ENCODE measurements around the gene RNFT2.

- TF ChIP-seq POLR2A (IDR thresholded peaks at IDR 0.05; ENCODE audit: borderline replicate concordance, extremely low read depth, insufficient read depth, insufficient read length) = no peak
- TF ChIP-seq, protein P1, sequence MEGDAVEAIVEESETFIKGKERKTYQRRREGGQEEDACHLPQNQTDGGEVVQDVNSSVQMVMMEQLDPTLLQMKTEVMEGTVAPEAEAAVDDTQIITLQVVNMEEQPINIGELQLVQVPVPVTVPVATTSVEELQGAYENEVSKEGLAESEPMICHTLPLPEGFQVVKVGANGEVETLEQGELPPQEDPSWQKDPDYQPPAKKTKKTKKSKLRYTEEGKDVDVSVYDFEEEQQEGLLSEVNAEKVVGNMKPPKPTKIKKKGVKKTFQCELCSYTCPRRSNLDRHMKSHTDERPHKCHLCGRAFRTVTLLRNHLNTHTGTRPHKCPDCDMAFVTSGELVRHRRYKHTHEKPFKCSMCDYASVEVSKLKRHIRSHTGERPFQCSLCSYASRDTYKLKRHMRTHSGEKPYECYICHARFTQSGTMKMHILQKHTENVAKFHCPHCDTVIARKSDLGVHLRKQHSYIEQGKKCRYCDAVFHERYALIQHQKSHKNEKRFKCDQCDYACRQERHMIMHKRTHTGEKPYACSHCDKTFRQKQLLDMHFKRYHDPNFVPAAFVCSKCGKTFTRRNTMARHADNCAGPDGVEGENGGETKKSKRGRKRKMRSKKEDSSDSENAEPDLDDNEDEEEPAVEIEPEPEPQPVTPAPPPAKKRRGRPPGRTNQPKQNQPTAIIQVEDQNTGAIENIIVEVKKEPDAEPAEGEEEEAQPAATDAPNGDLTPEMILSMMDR (IDR thresholded peaks at IDR 0.05 in 2 of 3, conservative IDR thresholded peaks at IDR 0.05 in 1 of 3; ENCODE audit: borderline replicate concordance in 1 of 3, insufficient read depth in 1 of 3, low read depth in 2 of 3, low read length in 2 of 3) = no peak
- TF ChIP-seq, protein P2, sequence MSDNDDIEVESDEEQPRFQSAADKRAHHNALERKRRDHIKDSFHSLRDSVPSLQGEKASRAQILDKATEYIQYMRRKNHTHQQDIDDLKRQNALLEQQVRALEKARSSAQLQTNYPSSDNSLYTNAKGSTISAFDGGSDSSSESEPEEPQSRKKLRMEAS (IDR thresholded peaks at IDR 0.05) = no peak
- no peak for TF ChIP-seq ELF1 (IDR thresholded peaks at IDR 0.05; ENCODE audit: borderline replicate concordance, low read depth)
Measured at GRCh38 chr12:116693286-116694227, 44.6 kb upstream of the RNFT2 start.

Data from HCT116 (cell line).